Trophoblast cell (in vitro differentiated cells and primary cell): ENCODE results near the gene DIAPH1.

Experiments
- DNase-seq, 2 donors: peaks; one replicate each; pipeline ENCODE4 v3.0.0-alpha.2; 2016
- H2AFZ ChIP-seq: 2 replicates; pipeline ENCODE4 v1.6.1; 2013; ENCODE audit warnings: low read length, moderate library complexity, mild to moderate bottlenecking; ENCODE audit not compliant: insufficient read depth, poor library complexity
- H2AK5ac ChIP-seq: 2 replicates; pipeline ENCODE4 v1.6.1; 2013; ENCODE audit warnings: mild to moderate bottlenecking, low read length
- H2BK120ac ChIP-seq: 2 replicates; pipeline ENCODE4 v1.6.1; 2013; ENCODE audit warnings: low read length, mild to moderate bottlenecking, moderate library complexity; ENCODE audit not compliant: insufficient read depth, poor library complexity
- H2BK12ac ChIP-seq: 2 replicates; pipeline ENCODE4 v1.6.1; 2013; ENCODE audit warnings: mild to moderate bottlenecking, low read length, moderate library complexity
- H2BK5ac ChIP-seq: 2 replicates; pipeline ENCODE4 v1.6.1; 2013; ENCODE audit warnings: low read length, low read depth, moderate library complexity, mild to moderate bottlenecking; ENCODE audit not compliant: poor library complexity
- H3K14ac ChIP-seq: 2 replicates; pipeline ENCODE4 v1.6.1; 2013; ENCODE audit warnings: mild to moderate bottlenecking, low read length
- H3K18ac ChIP-seq: 2 replicates; pipeline ENCODE4 v1.6.1; 2013; ENCODE audit warnings: mild to moderate bottlenecking, low read length
- H3K23ac ChIP-seq: 2 replicates; pipeline ENCODE4 v1.6.1; 2013; ENCODE audit warnings: low read length
- H3K27ac ChIP-seq: 2 replicates; pipeline ENCODE4 v1.5.1; 2013; ENCODE audit warnings: low read depth, mild to moderate bottlenecking, inconsistent platforms, low read length, moderate library complexity
- H3K27me3 ChIP-seq: 2 replicates; pipeline ENCODE4 v1.6.1; 2013; ENCODE audit warnings: inconsistent platforms, mild to moderate bottlenecking, low read length, moderate library complexity; ENCODE audit not compliant: insufficient read depth
- H3K36me3 ChIP-seq, 2 experiments: 1 replicate in 1 of 2; 2 replicates in 1 of 2; pipeline ENCODE4 v1.6.1; 2013; ENCODE audit warnings: low read length in 2 of 2, mild to moderate bottlenecking in 2 of 2, moderate library complexity in 1 of 2; ENCODE audit not compliant: insufficient read depth in 2 of 2, control insufficient read depth in 1 of 2
- H3K4ac ChIP-seq: 2 replicates; pipeline ENCODE4 v1.6.1; 2013; ENCODE audit warnings: low read depth, mild to moderate bottlenecking, low read length, moderate library complexity
- H3K4me1 ChIP-seq, 2 experiments: 1 replicate in 1 of 2; 2 replicates in 1 of 2; pipeline ENCODE4 v1.6.1; 2013; ENCODE audit warnings: low read length in 2 of 2, mild to moderate bottlenecking in 2 of 2, moderate library complexity in 1 of 2; ENCODE audit not compliant: insufficient read depth in 2 of 2, control insufficient read depth in 1 of 2
- H3K4me2 ChIP-seq: 2 replicates; pipeline ENCODE4 v1.6.1; 2013; ENCODE audit warnings: inconsistent platforms, mild to moderate bottlenecking, low read length, moderate library complexity
- H3K4me3 ChIP-seq: 2 replicates; pipeline ENCODE4 v1.5.1; 2013; ENCODE audit warnings: mild to moderate bottlenecking, low read depth, low read length, inconsistent platforms
- H3K79me1 ChIP-seq: one replicate; pipeline ENCODE4 v1.6.1; 2013; ENCODE audit warnings: low read length
- H3K79me2 ChIP-seq: 2 replicates; pipeline ENCODE4 v1.6.1; 2013; ENCODE audit warnings: low read length, mild to moderate bottlenecking; ENCODE audit not compliant: control insufficient read depth, insufficient read depth, poor library complexity
- H3K9ac ChIP-seq: 2 replicates; pipeline ENCODE4 v1.6.1; 2013; ENCODE audit warnings: mild to moderate bottlenecking, low read length
- H3K9me3 ChIP-seq: 2 replicates; pipeline ENCODE4 v1.6.1; 2013; ENCODE audit warnings: low read depth, mild to moderate bottlenecking, control low read depth, inconsistent platforms, low read length; ENCODE audit not compliant: insufficient read depth
- H4K12ac ChIP-seq: 2 replicates; pipeline ENCODE4 v1.6.1; 2013; ENCODE audit warnings: low read depth, mild to moderate bottlenecking, low read length, moderate library complexity
- H4K8ac ChIP-seq: 2 replicates; pipeline ENCODE4 v1.6.1; 2013; ENCODE audit warnings: low read depth, mild to moderate bottlenecking, low read length, moderate library complexity
- H4K91ac ChIP-seq: one replicate; pipeline ENCODE4 v1.6.1; 2013; ENCODE audit warnings: low read depth, mild to moderate bottlenecking, low read length, moderate library complexity
- WGBS: extraction: QIAGEN DNeasy Blood & Tissue Kit; methylation state at CpG from one replicate; pipeline ENCODE4 v1.1.7; 2013; ENCODE audit warnings: missing lambda C conversion rate; ENCODE audit not compliant: insufficient read length, insufficient coverage; ENCODE audit errors: extremely low coverage; 5-methylcytosine and 5-hydroxymethylcytosine counted together

Gene DIAPH1

DNA sequence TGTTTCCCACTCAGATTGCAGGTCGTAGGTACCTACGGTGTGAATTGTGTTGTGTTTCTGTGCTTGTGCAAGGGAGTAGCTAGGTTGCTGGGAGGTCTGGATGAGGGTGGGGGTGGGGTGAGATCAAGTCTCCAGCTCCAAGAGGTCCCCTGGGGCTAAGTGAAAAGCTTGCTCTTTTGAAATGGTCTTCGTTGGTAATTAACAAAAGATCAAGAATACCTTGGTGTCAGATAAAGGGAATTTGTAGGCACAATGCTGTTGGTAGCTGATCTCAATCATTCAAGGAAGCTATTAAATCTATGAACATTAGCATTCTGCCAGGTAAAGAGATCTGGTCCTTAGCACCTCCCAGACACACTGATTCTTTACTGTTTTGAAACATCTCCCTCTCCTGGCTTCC, 134.9 kb downstream of the DIAPH1 start:
- H3K79me1 ChIP-seq, result no peaks in the 10 kb centered on the region
- WGBS, result no CpG with 5 or more reads among the region's 3 CpGs
- no peak overlapping the region for H3K27ac ChIP-seq
- peak overlapping the region; percentile 63 for H3K4me2 ChIP-seq
- peaks cover 11 to 19% of the 10 kb centered on the region in 2 experiments for H3K4me1 ChIP-seq
- no peak overlapping the region for H4K12ac ChIP-seq
- no peak overlapping the region for H3K4ac ChIP-seq
- H3K23ac ChIP-seq, result no peak overlapping the region
- no peak overlapping the region for H3K18ac ChIP-seq
- H4K8ac ChIP-seq, result no peak overlapping the region
- H3K9me3 ChIP-seq, result peaks cover 7% of the 10 kb centered on the region
- peaks cover 21 to 26% of the 10 kb centered on the region in 2 experiments for H3K36me3 ChIP-seq
- DNase-seq, result no peak
- no peaks in the 10 kb centered on the region for H3K27me3 ChIP-seq
- no peak overlapping the region for H2AK5ac ChIP-seq
- no peak overlapping the region for H4K91ac ChIP-seq
- no peak overlapping the region for H3K9ac ChIP-seq
- H2BK120ac ChIP-seq, result no peak overlapping the region
- H3K4me3 ChIP-seq, result no peak overlapping the region
- no peak overlapping the region for H3K14ac ChIP-seq
- no peaks in the 10 kb centered on the region for H3K79me2 ChIP-seq
- no peak overlapping the region for H2BK5ac ChIP-seq
- H2AFZ ChIP-seq, result no peak overlapping the region
- H2BK12ac ChIP-seq, result no peak overlapping the region

DNA sequence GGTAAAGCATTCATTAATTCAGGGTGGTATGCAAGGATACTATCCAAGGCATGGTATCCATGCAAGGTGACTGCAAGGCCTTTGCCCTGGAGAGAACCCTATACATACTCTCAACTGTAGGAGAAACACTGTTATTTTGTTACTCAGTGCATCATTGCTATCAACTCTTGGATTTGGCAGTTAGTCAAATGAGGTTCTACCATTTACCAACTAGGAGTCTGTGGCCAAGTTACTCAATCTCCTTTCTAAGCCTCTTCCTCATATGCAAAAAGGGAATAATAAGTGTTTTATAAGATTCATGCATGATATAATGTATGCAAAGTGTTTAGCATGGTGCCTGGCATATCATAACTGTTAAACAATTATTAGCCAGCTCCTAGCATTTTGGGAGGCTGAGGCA, 139.0 kb downstream of the DIAPH1 start:
- Histone ChIP-seq H3K23ac (no peak overlapping the region), H2AK5ac (no peak overlapping the region)

DNA sequence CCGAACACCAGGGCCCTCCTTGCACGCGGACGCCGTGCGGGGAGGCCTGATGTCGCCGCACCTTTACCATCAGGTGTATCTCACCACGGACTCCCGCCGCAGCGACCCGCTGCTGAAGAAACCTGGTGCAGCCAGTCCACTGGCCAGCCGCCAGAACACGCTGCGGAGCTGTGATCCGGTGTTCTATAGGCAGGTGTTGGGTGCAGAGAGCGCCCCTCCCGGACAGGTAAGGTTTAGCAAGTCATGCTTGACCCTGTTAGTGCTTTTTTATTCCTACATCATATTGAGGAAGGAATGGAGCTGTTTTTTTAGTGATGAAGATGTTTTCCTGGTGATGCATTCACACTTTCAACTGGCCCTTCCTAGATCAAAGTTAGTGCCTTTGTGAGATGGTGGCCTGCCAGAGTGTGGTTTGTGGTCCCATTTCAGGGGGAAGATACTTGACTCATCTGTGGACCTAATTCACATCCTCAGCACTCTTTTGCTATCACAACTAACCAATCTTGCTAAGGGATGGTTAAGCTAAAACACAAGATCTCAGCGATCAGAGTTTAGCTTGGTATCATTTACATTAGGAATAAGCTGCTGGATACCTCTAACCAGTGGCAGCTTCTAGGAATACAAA, 140.4 kb downstream of the DIAPH1 start:
- peaks cover 15 to 24% of the 10 kb centered on the region in 2 experiments for H3K4me1 ChIP-seq
- H3K27ac ChIP-seq, result no peak overlapping the region
- H2AFZ ChIP-seq, result no peak overlapping the region
- no peak overlapping the region for H3K18ac ChIP-seq
- H3K14ac ChIP-seq, result no peak overlapping the region
- peak; percentile 49 to 59 for DNase-seq
- H4K8ac ChIP-seq, result no peak overlapping the region
- H2AK5ac ChIP-seq, result no peak overlapping the region
- no peak overlapping the region for H3K9ac ChIP-seq
- H3K9me3 ChIP-seq, result peaks cover 12% of the 10 kb centered on the region
- H3K4me2 ChIP-seq, result peak overlapping the region; percentile 40
- no peak overlapping the region for H3K4ac ChIP-seq
- H4K91ac ChIP-seq, result no peak overlapping the region
- no CpG with 5 or more reads among the region's 20 CpGs for WGBS
- no peak overlapping the region for H4K12ac ChIP-seq
- H3K79me2 ChIP-seq, result no peaks in the 10 kb centered on the region
- H3K79me1 ChIP-seq, result peaks cover 9% of the 10 kb centered on the region
- H3K27me3 ChIP-seq, result no peaks in the 10 kb centered on the region
- no peak overlapping the region for H3K4me3 ChIP-seq
- no peak overlapping the region for H2BK5ac ChIP-seq
- H2BK12ac ChIP-seq, result no peak overlapping the region
- no peak overlapping the region for H2BK120ac ChIP-seq
- H3K36me3 ChIP-seq, result peaks cover 8 to 18% of the 10 kb centered on the region in 2 experiments
- H3K23ac ChIP-seq, result no peak overlapping the region

More for the DNA sequence above, 139.0 kb downstream of the DIAPH1 start:
- peaks cover 17 to 32% of the 10 kb centered on the region in 2 experiments for H3K4me1 ChIP-seq
- no peak overlapping the region for H2BK120ac ChIP-seq
- no peak overlapping the region for H3K18ac ChIP-seq
- H2AFZ ChIP-seq, result no peak overlapping the region
- H3K4me2 ChIP-seq, result no peak overlapping the region
- H3K27me3 ChIP-seq, result no peaks in the 10 kb centered on the region
- peaks cover 9% of the 10 kb centered on the region for H3K79me1 ChIP-seq
- no peak overlapping the region for H4K91ac ChIP-seq
- no peak overlapping the region for H3K27ac ChIP-seq
- peaks cover 12% of the 10 kb centered on the region for H3K9me3 ChIP-seq
- H2BK5ac ChIP-seq, result no peak overlapping the region
- H3K79me2 ChIP-seq, result no peaks in the 10 kb centered on the region
- H2BK12ac ChIP-seq, result no peak overlapping the region
- H3K36me3 ChIP-seq, result peaks cover 8 to 18% of the 10 kb centered on the region in 2 experiments
- no peak overlapping the region for H3K14ac ChIP-seq
- no peak overlapping the region for H4K8ac ChIP-seq
- DNase-seq, result no peak
- no peak overlapping the region for H3K9ac ChIP-seq
- H4K12ac ChIP-seq, result no peak overlapping the region
- no peak overlapping the region for H3K4me3 ChIP-seq
- H3K4ac ChIP-seq, result no peak overlapping the region

DNA sequence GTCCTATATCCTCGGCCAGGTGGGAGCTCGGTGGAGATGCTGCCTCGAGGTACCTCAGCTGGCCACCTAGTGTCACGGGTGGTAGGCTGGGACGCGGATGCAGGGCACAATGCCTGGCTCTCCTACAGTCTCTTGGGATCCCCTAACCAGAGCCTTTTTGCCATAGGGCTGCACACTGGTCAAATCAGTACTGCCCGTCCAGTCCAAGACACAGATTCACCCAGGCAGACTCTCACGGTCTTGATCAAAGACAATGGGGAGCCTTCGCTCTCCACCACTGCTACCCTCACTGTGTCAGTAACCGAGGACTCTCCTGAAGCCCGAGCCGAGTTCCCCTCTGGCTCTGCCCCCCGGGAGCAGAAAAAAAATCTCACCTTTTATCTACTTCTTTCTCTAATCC, 141.0 kb downstream of the DIAPH1 start:
- Histone ChIP-seq H2BK120ac (no peak overlapping the region), H2AK5ac (no peak overlapping the region), H3K79me1 (peaks cover 9% of the 10 kb centered on the region), H3K4me2 (peak overlapping the region; percentile 40), H3K4me1 (peaks cover 13 to 22% of the 10 kb centered on the region in 2 experiments), H3K4me3 (no peak overlapping the region), H3K9ac (no peak overlapping the region), H2BK12ac (no peak overlapping the region), H3K79me2 (no peaks in the 10 kb centered on the region), H3K23ac (no peak overlapping the region), H3K27ac (no peak overlapping the region), H4K12ac (no peak overlapping the region), H3K18ac (no peak overlapping the region), H3K14ac (no peak overlapping the region), H2BK5ac (no peak overlapping the region), H3K9me3 (peaks cover 12% of the 10 kb centered on the region), H3K4ac (no peak overlapping the region), H4K8ac (no peak overlapping the region), H4K91ac (no peak overlapping the region), H3K36me3 (peaks cover 8 to 18% of the 10 kb centered on the region in 2 experiments), H3K27me3 (no peaks in the 10 kb centered on the region), H2AFZ (no peak overlapping the region)
- DNase-seq, result no peak
- no CpG with 5 or more reads among the region's 13 CpGs for WGBS
